Measurements from ENCODE around the gene FCN3.

Gene FCN3

GRCh38 chr1:27356619-27357280 is 17.9 kb downstream of the FCN3 start:
- peak; percentile 44 for DNase-seq

GRCh38 chr1:27356277-27356618 is 18.4 kb downstream of the FCN3 start:
- DNase-seq, result no peak

GRCh38 chr1:27355683-27356082 is 18.9 kb downstream of the FCN3 start:
- no peak for DNase-seq

GRCh38 chr1:27353629-27354028 is 21.0 kb downstream of the FCN3 start:
- no peak for DNase-seq

GRCh38 chr1:27353166-27353565 is 21.5 kb downstream of the FCN3 start:
- DNase-seq, result no peak

GRCh38 chr1:27351541-27352107 is 23.0 kb downstream of the FCN3 start:
- DNase-seq, result no peak

- no peak for DNase-seq
Observed at GRCh38 chr1:27350663-27351540, 23.7 kb downstream of the FCN3 start.

GRCh38 chr1:27349784-27350662 is 24.6 kb downstream of the FCN3 start:
- DNase-seq, result no peak

- no peak for DNase-seq
Observed at GRCh38 chr1:27348861-27349783, 25.5 kb downstream of the FCN3 start.

- DNase-seq, result no peak
Observed at GRCh38 chr1:27346991-27347624, 27.5 kb downstream of the FCN3 start.

- no peak for DNase-seq
Observed at GRCh38 chr1:27346357-27346756, 28.3 kb downstream of the FCN3 start.

- no peak for DNase-seq
Observed at GRCh38 chr1:27345272-27345671, 29.4 kb downstream of the FCN3 start.

- DNase-seq, result no peak
Observed at GRCh38 chr1:27343639-27344025, 31.0 kb downstream of the FCN3 start.

GRCh38 chr1:27342778-27343638 is 31.6 kb downstream of the FCN3 start:
- peak; percentile 64 for DNase-seq

GRCh38 chr1:27342391-27342777 is 32.2 kb downstream of the FCN3 start:
- no peak for DNase-seq

GRCh38 chr1:27341525-27342252 is 32.9 kb downstream of the FCN3 start, which contains the start of gene SYTL1:
Gene SYTL1, plus strand, starts transcription at chr1:27342022. Its CDS starts 3,313 bp downstream, at chr1:27345335.
- peak; percentile 58 for DNase-seq

GRCh38 chr1:27339213-27339612 is 35.4 kb downstream of the FCN3 start:
- no peak for DNase-seq

GRCh38 chr1:27338751-27339150 is 35.9 kb downstream of the FCN3 start:
- no peak for DNase-seq

- no peak for DNase-seq
Observed at GRCh38 chr1:27336756-27337155, 37.9 kb downstream of the FCN3 start.
